AG10803 (cell line): ENCODE results near the gene DENND5B.
"Not testable (repeated sequence)": the region's sequence is repeated elsewhere in the genome, so short reads cannot be mapped to it uniquely, and the experiment has no call there.

Experiments used
- DNase-seq: peaks from one replicate; pipeline ENCODE4 v3.0.0; 2010; ENCODE audit warnings: low read depth
- H3K4me3 ChIP-seq: 2 replicates; pipeline ENCODE4 v1.5.1; 2011; ENCODE audit warnings: mild to moderate bottlenecking, low read length, control low read depth
- TF ChIP-seq, protein P1 (sequence below): conservative IDR thresholded peaks from 2 replicates; pipeline ENCODE4 v1.5.1; 2011; ENCODE audit warnings: mild to moderate bottlenecking, low read length, control low read depth, inconsistent platforms

The DENND5B gene

DNA sequence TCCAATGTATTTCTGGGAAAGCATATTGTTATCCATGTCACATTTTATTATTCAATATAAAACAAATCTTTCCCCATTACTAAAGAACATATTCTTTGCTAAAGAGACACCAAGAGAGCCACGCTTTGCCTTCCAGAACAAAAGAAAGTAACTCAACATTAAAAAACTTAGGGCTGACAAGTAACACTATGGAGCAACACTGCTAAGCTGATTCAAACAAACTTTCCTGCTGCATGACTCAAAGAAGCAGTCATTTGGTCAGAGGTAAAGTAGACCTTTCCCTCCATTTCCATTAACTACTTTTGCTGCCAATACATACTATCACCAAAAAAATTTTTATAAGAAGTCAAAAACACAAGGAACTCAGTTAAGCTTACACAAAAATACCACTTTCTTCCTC is 83.0 kb downstream of the DENND5B start:
- H3K4me3 ChIP-seq = no peak overlapping the region
- TF ChIP-seq, protein P1, sequence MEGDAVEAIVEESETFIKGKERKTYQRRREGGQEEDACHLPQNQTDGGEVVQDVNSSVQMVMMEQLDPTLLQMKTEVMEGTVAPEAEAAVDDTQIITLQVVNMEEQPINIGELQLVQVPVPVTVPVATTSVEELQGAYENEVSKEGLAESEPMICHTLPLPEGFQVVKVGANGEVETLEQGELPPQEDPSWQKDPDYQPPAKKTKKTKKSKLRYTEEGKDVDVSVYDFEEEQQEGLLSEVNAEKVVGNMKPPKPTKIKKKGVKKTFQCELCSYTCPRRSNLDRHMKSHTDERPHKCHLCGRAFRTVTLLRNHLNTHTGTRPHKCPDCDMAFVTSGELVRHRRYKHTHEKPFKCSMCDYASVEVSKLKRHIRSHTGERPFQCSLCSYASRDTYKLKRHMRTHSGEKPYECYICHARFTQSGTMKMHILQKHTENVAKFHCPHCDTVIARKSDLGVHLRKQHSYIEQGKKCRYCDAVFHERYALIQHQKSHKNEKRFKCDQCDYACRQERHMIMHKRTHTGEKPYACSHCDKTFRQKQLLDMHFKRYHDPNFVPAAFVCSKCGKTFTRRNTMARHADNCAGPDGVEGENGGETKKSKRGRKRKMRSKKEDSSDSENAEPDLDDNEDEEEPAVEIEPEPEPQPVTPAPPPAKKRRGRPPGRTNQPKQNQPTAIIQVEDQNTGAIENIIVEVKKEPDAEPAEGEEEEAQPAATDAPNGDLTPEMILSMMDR = no peak
- no peak for DNase-seq

DNA sequence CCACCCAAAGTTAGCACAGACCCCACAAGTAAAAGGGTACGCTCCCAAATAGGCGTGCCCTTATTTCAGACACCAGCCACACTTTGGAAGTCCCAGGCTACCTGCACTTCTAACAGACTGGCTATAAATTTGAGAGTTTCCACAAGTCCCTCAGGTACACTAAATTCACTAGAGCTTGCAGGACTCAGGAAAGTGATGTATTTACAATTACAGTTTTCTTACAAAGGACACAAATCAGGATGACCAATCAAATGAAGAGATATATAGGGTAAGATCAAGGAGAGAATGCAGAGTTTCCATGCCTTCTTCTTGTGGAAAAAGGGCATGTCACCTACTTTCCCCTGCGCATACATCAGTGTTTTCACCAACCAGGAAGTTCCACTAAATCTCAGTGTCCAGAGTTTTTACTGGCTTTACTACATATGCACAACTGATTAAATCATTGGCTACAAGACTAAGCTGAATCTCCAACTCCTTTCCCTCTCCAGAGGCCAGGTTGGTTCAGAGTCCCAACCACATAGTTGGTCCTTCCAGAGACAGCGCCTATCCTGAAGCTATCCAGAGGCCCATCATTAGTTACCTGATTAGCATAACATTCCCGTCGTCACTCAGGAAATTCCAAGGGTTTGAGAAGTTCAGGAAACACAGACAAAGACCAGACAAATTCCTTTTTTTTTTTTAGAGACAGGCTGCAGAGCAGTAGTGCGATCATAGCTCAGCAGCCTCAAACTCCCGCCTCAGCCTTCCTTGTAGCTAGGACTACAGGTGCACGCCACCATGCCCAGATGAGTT is 84.2 kb downstream of the DENND5B start:
- peak; percentile 53 for DNase-seq
- TF ChIP-seq, protein P1 = no peak
- H3K4me3 ChIP-seq = no peak overlapping the region

DNA sequence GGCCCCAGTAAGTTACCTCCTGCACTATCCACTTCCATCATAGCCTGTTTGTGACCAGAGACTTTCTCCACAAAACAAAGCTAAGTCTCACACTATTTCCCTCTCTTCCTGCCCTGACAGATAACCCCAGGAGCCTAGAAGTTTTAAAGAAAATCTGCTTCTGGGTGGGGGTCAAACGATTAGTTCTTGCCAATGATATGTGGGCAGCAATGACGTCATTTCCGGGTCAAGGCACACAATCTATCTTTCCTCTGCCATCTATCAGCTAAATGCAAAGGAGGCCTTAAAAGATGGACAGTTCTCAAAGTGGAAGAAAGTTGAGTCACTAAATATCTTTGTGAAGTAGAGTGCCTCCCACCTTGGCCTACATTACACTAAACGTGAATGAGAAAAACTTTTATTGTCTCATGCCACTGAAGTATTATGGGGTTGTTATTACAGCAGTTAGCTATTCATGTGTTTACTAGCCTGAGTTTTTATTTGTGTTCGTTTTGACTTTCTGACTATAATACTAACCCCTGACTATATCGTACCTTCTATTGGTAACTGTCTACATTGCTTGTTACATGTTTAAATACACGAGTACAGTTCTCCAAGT is 86.2 kb downstream of the DENND5B start:
- no peak for DNase-seq
- no peak overlapping the region for H3K4me3 ChIP-seq
- TF ChIP-seq, protein P1 = no peak

DNA sequence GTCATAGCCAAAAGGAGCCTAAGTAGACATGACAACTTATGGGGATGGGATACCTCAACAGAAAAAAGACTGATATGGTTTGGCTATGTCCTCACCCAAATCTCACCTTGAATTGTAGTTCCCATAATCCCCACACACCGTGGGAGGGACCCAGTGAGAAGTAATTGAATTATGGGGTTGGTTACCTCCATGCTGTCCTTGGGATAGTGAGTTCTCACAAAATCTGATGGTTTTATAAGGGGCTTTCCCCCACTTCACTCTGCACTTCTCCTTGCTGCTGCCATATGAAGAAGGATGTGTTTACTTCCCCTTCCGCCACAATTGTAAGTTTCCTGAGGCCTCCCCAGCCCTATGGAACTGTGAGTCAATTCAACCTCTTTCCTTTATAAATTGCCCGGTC is 89.9 kb downstream of the DENND5B start:
- not testable (repeated sequence) for DNase-seq, H3K4me3 ChIP-seq

DNA sequence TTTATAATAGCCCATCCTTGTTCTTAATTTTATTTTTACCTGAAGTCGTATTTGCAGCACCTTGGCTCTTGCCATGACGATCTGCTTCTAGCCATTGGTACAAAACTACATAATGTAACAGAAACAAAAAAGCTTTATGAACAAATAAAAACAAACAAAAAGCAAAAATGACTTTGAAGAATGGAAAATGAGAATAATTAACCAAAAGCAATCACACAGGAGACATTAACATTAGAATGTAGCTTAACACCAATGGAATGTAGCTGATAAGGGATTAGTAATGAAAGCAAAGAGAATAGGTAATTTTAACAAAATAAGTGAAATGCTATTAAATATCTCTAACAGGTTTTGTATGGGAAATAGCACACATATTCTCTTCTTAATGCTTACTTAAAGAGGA is 91.4 kb downstream of the DENND5B start:
- no peak for DNase-seq
- H3K4me3 ChIP-seq = no peak overlapping the region
- TF ChIP-seq, protein P1 = no peak

DNA sequence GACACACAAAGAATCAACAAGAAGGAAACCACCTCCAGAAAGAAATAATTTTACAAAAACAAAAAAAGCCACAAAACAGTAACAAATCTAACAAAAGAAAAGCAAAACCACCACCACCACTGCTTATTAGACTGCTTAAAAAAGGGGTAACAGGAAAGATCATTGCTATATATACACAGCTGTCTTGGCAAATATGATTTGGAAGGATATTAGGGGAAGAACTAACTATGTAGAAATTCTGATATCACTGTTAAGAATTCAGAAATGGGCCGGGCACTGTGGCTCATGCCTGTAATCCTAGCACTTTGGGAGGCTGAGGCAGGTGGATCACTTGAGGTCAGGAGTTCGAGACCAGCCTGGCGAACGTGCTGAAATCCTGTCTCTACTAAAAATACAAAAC is 92.5 kb downstream of the DENND5B start:
- TF ChIP-seq, protein P1 = no peak
- no peak overlapping the region for H3K4me3 ChIP-seq
- no peak for DNase-seq

DNA sequence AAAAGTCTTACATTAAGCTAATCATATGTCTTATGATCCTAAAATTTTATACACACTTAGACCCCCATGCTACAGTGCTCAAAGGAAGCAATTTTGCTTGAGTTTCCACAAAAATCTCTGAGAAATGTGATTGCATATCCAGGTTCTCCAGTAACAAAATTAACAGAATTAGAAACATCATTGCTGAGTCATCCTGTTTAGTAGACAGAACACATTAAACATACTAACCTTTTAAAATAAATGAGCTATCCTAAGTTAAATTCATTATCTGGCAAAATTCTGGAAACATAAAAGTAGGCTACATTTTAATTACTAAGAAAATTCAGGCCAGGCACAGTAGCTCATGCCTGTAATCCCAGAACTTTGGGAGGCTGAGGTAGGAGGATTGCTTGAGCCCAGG is 94.7 kb downstream of the DENND5B start:
- TF ChIP-seq, protein P1 = no peak

More for the DNA sequence above, 94.7 kb downstream of the DENND5B start:
- H3K4me3 ChIP-seq = no peak overlapping the region
- peak; percentile 21 for DNase-seq
